HG03196 (cell line): ENCODE data around the gene SMIM9.
A peak's percentile ranks its signal among the peaks of the same experiment; 100 is the strongest.
"Not testable (repeated sequence)": the region's sequence is repeated elsewhere in the genome, so short reads cannot be mapped to it uniquely, and the experiment has no call there.

Experiments
- ATAC-seq: cut with Tn5 transposase; IDR thresholded peaks from one replicate; pipeline ENCODE4 v1.9.1; 2021; ENCODE audit not compliant: unreplicated experiment

SMIM9 gene

DNA sequence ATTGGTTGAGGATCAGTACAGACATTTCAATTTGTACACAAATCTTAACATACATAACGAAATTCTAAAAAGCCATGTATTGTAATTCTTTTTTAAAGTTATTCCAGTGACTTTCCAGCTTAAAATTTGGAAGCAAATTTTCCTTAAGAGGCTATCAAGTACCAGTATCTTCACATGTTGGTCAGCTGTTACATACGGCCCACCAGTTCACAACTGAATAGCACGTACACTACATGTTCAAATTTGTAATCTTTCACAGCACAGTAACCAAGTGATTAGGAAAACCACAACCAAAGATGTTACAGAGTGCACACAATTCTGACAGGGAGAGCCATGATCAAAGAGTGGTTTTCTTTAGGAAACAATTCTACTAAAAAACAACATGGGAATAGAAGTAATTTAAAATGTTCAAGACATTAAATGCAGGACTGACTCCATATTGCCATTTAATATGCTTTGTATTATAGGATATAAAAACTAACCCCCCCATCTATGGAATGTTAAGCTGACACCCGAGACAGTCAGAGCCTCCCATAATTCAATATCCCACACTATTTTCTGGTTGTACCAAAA lies 18.1 kb downstream of the SMIM9 start:
- ATAC-seq: not testable (repeated sequence)

DNA sequence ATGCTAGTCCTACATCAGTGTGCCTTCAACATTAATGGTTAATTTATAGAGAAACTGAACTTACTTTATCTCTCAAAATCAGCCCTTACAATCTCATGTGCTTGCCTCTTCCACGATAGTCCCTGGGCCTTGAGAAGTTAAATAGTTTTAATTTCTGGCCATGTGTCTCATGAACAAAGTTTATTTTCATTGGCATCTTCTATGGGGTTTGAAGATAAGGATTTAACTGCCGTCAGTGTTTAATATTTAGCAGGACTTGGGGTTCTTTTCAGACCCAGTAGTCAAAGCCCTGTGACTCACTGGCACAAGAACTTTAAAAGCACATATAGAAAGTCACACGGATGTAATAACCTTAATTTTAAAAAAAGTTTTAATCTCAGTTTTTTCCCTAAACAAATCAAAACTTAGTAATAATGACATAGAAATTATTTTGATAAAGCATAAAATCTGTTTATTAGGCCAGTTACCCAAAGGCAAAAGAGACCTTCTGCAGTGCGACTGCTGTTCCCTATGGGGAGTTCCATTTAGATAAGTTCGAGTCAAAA lies 19.1 kb downstream of the SMIM9 start:
- ATAC-seq: no peak

DNA sequence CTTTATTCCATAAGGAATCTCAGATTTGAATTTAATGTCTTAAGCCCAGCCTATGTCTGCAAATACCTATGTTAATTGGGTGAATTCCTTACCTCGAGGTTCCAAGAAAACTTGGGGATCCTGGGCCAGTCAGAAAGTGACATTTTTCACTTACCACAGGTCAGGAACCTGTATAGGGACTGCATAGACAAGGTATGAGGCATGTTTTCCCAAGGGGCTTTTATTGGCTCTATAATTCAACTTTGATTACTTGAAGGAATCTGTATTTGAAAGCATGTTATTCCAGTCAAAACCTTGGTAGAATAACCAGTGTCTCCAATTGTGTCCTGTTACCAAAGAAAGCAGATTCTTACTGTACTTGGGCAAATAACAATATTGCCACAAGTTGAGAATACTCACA lies 20.7 kb downstream of the SMIM9 start:
- no peak for ATAC-seq

DNA sequence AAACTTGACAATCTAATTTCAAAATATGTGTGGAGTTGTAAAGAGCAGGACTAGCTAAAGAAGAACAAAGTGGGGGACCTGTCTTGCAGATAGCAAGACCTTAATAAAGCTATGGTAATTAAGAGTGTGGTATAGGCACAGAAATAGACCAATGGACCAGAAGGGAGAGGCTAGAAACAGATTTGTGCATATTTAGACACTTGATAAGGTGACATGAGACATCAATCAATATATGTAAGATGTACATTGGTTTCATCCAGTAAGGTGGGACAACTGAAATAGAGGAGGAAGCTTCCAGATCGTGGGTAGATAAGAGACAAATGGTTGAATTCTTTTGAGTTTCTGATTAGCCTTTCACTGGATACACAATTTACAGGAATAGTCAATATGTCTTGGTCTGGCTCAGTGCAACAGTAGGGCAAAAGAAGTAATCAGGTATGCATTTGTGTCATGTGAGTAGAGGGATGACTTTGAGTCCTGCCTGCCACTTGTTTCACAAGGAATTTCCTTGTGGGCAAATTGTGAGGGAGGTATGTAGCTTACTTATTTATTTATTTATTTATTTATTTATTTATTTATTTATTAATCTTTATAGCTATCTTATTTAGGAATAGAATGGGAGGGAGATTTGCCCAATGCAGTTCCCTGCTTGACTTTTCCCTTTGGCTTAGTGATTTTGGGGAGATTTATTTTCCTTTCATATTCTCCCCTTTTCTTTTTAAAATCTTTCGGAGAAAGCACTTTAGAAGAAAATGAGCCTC lies 21.9 kb downstream of the SMIM9 start:
- ATAC-seq: no peak

DNA sequence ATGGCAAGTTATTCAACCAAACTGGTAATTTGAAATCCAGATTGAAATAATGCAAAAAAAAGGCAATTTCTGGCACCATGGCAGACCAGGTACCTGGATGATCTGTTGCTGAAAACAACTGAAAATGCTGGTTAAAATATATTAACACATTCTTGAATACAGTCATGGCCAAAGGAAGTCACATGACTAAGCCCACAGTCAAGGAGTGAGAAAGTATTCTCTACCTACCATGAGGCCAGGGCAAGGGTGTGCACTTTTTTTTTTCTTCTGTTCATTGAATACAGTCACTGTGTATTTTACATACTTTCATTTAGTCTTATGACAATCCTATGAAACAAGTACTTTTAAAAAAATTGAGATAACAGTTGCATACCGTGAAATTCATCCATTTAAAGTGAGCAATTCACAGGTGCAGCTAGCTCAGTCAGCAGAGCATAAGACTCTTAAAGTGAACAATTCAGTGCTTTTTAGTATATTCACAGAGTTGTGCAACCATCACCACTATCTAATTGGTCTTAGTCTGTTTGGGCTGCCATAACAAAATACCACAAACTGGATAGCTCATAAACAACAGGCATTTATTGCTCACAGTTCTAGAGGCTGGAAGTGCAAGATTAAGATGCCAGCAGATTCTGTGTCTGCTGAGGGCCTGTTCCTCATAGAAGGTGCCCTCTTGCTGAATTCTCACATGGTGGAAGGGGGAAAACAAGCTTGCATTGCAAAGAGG lies 24.4 kb downstream of the SMIM9 start:
- ATAC-seq: no peak

DNA sequence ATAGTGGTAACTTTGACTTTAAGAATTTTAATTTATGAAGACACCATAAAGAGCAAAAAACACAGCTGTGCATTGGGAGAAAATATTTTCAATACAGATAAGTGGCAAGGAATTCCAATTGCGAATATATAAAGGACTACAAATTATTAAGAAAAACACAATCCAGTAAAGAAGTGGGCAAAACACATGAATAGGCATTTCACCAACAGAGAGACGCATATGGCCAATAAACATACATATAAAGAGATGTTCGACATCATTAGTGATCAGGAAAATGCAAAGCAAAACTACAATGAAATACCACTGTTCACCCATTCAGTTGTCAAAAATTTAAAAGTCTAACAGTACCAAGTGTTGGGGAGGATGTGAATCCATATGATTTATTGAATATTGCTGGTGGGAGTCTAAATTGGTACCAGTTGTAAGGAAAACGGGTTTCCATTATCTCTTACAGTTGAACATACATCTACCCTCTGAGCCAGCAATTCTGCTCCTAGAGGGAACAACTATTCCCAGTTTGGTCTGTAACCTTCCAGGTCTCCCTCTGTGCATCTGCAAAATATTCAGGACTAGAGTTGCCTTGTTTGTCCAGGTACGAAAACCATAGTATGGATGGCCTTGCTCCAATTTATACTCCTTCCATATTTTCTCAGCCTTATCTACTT lies 27.5 kb downstream of the SMIM9 start:
- no peak for ATAC-seq

DNA sequence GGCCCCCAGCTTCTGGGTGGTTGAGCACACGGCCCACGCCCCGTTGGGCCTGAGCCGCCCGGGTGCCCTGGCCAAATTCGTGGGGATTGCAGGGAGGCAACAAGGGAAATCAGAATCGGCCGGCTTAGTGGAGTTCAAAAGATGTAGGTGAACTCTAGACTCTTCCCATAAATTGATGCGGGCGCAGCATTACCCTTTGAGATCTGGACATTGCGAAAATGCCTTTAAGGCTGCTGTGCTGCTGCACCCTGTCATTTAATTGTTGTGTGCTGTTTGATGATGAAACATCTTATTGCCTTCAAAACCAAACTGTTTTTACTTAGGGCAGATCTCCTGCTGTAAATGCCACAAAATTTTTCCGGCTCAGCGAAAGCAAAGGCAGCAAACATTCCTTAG lies 28.8 kb downstream of the SMIM9 start:
- ATAC-seq: no peak

DNA sequence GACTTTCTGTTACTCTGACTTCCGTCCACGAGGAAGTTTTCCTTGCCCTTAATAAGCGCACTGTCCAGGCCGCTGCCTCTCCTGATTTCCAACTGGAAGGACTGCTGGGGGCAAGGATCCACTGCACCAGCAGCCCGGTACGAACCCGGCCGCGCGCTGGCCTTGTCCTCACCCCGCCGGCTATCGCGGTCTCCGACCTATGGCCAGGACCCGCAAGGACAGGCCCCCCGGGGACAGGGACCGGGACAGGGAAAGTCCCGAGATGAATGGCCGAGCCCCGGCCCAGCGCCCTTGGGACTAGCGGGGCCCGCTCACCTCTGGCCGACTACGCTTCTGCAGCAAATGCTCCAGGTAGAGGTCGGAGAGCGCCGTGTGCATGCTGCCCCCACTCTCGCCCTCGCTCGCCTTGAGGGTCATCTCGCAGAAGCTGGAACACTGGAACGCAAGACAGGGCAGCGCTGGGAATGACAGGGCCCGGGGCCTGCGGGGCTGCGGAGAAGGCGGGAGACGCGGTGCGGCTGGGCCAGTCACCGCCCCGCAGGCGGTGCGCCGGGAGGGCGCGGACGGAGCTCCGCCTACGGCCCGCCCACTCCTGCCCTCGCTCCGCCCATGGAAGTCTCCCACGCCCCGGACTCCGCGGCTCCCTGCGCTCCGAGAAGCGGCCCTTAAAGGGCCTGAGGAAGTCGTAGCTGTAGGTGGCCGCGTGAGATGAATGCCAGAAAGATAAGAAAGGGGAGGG lies 29.3 kb downstream of the SMIM9 start, which contains the start of gene MPP1:
TSS of gene MPP1 (minus strand) at position 529 of the 739 bp plus-strand sequence. CDS start at position 417, 112 bp downstream.
- peak; percentile 90 for ATAC-seq

DNA sequence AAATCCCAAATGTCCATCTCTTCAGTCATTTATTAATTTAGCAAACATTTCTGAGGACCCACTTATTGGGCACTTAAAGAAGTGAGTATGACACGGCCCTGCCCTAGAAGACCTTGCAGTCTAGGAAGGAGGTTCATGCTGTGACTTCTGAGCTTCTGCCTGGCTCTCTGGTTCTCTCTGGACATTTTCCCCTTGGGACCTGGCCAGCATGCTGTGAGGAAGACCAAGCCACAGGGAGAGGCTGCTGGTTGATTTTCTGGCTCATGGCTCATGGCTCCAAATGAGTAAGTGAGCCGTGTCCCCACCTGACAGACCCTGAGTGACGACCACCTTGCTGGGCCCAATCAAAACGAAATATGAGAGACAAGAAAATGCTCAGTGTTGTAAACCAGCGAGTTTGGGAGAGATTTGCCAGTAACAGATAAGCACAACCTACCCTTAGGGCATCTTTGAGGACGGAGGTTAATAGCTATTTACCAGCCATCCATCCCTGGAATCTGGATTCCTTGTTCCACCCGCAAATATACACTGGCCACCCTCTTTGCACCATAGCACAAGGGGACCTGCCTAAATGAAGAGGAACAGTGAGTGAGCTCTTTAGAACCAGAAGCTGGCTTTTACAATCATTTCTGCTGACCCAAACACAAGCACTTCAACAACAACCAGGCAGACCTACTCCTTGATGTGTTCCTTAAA lies 30.1 kb downstream of the SMIM9 start:
- no peak for ATAC-seq

DNA sequence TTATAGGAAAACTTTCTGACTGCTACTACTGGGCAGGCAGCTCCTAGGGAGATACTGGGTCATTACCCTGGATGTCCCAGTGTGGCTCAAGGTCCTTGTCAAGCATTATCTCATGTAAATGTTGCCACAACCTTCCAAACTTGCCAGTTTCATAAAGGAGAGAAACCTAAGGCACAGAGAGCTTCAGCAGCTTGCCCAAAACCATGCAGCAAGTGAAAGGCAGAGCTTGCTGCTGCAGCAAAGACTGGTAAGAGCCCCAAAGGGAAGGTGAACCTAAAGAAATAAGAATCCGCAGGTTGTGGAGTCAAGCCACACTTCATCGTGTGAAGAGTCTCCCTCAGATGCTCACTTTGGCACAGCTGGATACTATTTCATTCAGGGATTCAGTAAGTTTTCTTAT lies 31.5 kb downstream of the SMIM9 start:
- no peak for ATAC-seq

DNA sequence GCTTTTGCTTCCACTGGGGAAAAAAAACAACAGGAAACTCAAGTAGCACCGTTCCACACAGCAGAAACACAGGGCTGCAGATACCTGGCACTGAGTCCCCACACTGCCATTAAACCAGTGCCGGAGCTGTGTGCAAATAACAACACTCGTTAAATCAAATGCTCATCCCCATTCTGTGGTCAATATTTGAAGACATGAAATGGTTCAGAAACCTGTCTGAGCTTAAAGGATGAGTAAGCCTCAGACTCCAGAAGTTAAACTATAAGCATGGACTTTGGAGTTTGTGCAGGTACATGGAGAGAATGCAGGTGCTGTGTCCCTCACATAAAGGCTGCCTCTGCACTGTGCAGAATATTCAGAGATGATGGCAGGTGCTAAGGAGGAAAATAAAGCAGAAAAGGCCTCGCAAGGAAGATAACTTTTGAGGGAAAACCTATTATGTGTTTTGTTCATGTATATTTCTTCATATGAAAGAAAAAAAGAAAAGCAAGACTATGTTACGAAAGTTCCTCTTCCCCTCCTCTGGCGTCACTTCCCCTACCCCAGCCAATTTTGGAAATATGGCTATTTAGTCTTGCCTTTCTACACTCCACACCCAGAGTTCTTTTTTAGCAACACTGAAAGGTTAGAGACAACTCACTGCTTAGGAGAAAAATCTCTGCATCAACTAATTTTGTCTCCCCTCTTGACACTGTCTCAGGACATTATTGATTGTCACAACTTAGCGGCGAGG lies 33.8 kb downstream of the SMIM9 start:
- ATAC-seq: no peak

DNA sequence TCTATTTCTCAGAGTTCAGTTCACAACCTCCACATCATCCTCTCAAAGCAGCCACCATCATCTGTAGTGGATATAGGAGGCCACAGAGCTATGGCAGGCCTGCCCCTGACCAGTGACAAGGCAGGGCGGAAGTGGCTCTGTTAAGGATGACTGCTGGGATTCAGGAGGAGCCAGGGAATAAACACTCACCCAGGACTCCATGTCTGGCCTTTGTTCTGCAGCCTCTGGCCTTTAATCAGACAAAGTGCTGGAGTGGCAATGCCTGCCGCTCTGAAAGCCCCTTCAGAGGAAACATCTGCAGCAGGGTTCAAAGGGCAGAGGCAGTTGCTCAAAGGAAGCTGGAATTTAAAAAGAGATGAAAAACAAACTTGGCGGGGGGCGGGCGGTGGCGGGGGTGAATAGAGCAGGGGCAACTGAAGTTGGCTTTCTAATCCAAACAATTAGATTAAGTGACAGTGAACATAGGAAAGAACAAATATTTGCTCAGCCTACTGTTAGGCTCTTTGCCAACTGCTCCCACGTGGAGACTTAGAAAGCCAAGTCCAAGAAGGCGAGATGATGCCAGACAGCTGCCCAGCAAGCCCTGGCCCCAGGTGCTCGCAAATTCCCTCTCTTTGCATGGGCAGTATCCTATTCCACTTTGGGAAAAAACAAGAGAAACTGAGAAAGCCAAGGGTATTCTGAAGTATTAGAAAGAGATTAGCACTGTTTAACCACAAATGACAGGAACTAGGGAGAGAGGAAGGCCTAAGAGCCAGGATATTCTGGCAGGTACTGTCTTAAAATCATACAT lies 34.7 kb downstream of the SMIM9 start:
- ATAC-seq: no peak

DNA sequence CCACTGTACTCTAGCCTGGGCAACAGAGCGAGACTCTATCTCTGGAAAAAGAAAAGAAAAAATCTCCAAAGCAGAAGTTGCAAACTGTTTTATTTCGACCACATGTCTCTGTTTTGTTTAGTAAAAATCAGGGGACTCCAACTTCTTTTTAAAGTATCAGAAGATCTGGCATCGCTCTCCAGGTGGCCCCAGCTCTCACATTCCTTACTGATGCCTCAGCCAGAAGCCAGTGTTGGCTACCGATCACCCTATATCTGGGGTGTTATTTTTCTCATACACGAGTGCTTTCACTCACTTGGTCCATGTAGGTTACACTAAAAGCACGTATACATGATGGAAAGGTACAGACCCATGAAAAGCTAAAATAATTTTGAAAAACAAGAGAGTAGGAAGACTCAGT lies 37.5 kb downstream of the SMIM9 start:
- ATAC-seq: no peak

DNA sequence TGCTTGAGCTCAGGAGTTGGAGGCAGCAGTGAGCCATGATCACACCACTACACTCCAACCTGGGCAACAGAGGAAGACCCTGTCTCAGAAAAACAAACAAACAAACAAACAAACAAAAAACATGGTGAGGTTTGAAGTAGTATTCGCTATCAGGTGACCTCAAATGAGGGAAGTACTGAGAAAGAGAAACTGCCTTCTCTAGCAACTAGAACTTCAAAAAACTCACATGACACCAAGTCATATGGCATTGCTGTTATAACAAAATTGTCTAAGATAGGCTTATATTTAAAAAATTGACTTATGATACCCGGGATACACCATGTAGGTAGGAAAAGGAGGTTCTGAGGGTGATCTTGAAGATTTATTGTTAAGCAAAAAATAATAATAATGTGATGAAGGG lies 39.4 kb downstream of the SMIM9 start:
- no peak for ATAC-seq

DNA sequence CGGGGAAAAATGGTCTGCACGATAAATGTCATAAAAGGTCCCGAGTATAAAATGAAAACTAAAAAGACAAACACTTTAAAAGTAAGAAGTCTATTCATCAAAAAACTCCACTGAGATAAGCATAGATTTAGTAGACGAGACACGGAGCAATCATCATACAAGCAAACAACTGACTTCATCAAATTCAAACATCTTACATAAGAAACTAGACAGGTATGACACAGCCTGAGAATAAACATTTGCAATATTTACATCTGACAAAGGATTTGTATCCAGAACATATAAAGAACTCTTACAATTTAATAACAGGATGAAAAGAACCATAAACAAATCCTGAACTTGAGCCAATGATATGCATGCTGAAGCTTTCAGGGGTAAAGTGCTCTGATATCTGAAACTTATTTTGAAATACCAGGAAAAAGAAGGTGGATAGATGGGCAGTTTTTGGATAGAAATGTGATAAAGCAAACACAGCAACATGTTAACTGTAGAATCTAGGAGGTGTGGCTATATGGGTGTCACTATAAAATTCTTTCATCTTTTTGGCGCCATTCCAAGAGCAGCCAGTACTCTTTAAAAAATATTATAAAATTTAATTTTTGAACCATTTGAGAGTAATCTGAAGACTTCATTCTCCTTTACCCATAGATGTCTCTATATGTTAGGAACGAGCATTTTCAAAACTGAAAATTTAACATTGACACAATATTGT lies 41.2 kb downstream of the SMIM9 start:
- no peak for ATAC-seq

DNA sequence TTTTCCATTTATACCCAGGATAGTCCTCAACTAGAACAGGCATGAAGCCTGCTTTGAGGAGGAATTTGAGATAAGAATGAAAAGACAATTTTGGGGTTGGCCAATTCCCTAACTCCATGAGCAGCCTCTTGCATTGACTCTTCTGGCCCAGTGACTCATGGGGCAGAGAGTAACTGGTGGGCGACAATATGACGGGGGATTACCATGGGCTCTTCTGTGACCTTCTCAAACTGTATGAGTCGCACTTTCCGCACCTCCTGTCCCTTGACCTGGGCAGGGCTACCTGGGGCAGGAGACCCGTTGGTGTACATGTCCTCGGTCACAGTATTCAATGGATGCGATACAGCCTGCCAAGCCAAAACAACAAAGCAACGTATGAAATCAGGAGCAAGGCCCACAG lies 42.5 kb downstream of the SMIM9 start:
- no peak for ATAC-seq

DNA sequence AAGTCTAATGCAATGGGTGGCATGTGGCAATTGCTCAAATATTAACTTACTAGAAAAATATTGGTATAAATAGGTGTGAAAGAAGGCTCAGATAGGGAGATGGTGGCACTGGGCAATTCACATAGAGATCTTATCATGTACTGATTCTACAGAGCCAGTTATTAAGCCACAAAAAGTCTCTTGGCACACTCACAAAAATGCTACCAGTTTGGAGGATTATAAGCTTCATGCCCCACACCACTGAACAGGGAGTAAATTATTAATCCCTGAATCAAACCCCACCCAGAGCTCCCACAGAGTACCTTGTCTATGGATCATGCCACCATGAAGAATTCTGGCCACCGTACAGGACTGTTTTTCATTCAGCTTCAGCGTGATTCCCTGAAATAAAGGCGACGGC lies 43.0 kb downstream of the SMIM9 start:
- no peak for ATAC-seq

DNA sequence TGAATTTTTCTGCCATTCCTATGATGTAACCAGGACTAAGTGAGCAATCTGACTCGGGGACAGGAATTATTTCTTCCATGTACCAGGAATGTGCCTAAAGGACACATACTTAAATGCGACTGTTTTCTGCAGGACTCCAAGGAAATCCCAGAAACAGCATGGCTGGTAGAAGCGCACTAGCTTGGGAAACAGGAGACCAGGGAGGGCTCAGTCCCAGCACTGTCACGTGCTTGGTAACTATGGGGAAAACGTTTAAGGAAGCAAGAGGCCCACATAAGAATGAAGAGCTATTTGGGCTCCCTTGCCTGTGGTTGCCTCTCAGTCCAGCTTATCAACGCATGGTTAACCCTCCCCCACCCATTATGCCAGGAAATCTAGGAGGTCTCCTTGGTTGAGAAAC lies 48.7 kb downstream of the SMIM9 start:
- no peak for ATAC-seq
